ENCODE measurements around the gene RAB33B.
"Not testable (repeated sequence)": the region's sequence is repeated elsewhere in the genome, so short reads cannot be mapped to it uniquely, and the experiment has no call there.

The RAB33B gene

GRCh38 chr4:139454111-139455045, at the start of gene RAB33B:
TSS of gene RAB33B (plus strand) at chr4:139454121. CDS start at chr4:139454196, 75 bp downstream.
- Mint-ChIP-seq H3K27me3 (no peaks in the 10 kb centered on the region), H3K4me1 (peaks cover 66% of the 10 kb centered on the region), H3K27ac (ENCODE audit: low read depth) (peak within 1 kb of the TSS; percentile 96), H3K4me3 (peak within 1 kb of the TSS; percentile 92), H3K36me3 (ENCODE audit: insufficient read depth) (peaks cover 18% of the 10 kb centered on the region), H3K9me3 (no peaks in the 10 kb centered on the region)
- no peak for ATAC-seq (replicated peaks; ENCODE audit: extremely low read depth, poor library complexity, severe bottlenecking)
- DNase-seq (ENCODE audit: low spot score in 2 of 2): no peak

GRCh38 chr4:139410312-139410711, 43.6 kb upstream of the RAB33B start:
- H3K4me3 Mint-ChIP-seq: no peak overlapping the region
- ATAC-seq (replicated peaks; ENCODE audit: extremely low read depth, poor library complexity, severe bottlenecking) (no peak), DNase-seq (ENCODE audit: low spot score in 2 of 2) (no peak)
- no peak overlapping the region for H3K27ac Mint-ChIP-seq (ENCODE audit: low read depth)
- H3K27me3 Mint-ChIP-seq: no peaks in the 10 kb centered on the region
- H3K4me1 Mint-ChIP-seq: no peaks in the 10 kb centered on the region
- H3K36me3 Mint-ChIP-seq (ENCODE audit: insufficient read depth): peaks cover 1% of the 10 kb centered on the region
- H3K9me3 Mint-ChIP-seq: no peaks in the 10 kb centered on the region

- DNase-seq (ENCODE audit: low spot score in 2 of 2); ATAC-seq (replicated peaks; ENCODE audit: extremely low read depth, poor library complexity, severe bottlenecking); H3K4me3 Mint-ChIP-seq; H3K4me1 Mint-ChIP-seq; H3K27me3 Mint-ChIP-seq; H3K36me3 Mint-ChIP-seq (ENCODE audit: insufficient read depth); H3K9me3 Mint-ChIP-seq; H3K27ac Mint-ChIP-seq (ENCODE audit: low read depth): not testable (repeated sequence)
These were observed 39.2 kb upstream of the RAB33B start for GRCh38 chr4:139414671-139415210.

GRCh38 chr4:139416073-139416673, 37.7 kb upstream of the RAB33B start:
- Mint-ChIP-seq H3K4me1 (no peaks in the 10 kb centered on the region), H3K36me3 (ENCODE audit: insufficient read depth) (peaks cover 4% of the 10 kb centered on the region), H3K27me3 (no peaks in the 10 kb centered on the region), H3K9me3 (no peaks in the 10 kb centered on the region), H3K27ac (ENCODE audit: low read depth) (no peak overlapping the region), H3K4me3 (no peak overlapping the region)
- ATAC-seq (replicated peaks; ENCODE audit: extremely low read depth, poor library complexity, severe bottlenecking) (no peak), DNase-seq (ENCODE audit: low spot score in 2 of 2) (no peak)

GRCh38 chr4:139419388-139419914, 34.5 kb upstream of the RAB33B start:
- Mint-ChIP-seq H3K4me1 (no peaks in the 10 kb centered on the region), H3K36me3 (ENCODE audit: insufficient read depth) (peaks cover 3% of the 10 kb centered on the region), H3K9me3 (no peaks in the 10 kb centered on the region), H3K4me3 (no peak overlapping the region), H3K27me3 (no peaks in the 10 kb centered on the region), H3K27ac (ENCODE audit: low read depth) (no peak overlapping the region)
- DNase-seq (ENCODE audit: low spot score in 2 of 2) (no peak), ATAC-seq (replicated peaks; ENCODE audit: extremely low read depth, poor library complexity, severe bottlenecking) (no peak)

- no peak overlapping the region for H3K27ac Mint-ChIP-seq (ENCODE audit: low read depth)
- H3K4me3 Mint-ChIP-seq: no peak overlapping the region
These were observed 33.3 kb upstream of the RAB33B start for GRCh38 chr4:139420652-139421051.

GRCh38 chr4:139436122-139436521, 17.8 kb upstream of the RAB33B start:
- Mint-ChIP-seq H3K4me1 (no peaks in the 10 kb centered on the region), H3K9me3 (peaks cover 9% of the 10 kb centered on the region), H3K4me3 (no peak overlapping the region), H3K27ac (ENCODE audit: low read depth) (no peak overlapping the region), H3K36me3 (ENCODE audit: insufficient read depth) (peaks cover 6% of the 10 kb centered on the region), H3K27me3 (no peaks in the 10 kb centered on the region)
- no peak for ATAC-seq (replicated peaks; ENCODE audit: extremely low read depth, poor library complexity, severe bottlenecking)
- DNase-seq (ENCODE audit: low spot score in 2 of 2): no peak

More at GRCh38 chr4:139420652-139421051, 33.3 kb upstream of the RAB33B start:
- Mint-ChIP-seq H3K4me1 (no peaks in the 10 kb centered on the region), H3K36me3 (ENCODE audit: insufficient read depth) (peaks cover 3% of the 10 kb centered on the region), H3K9me3 (no peaks in the 10 kb centered on the region), H3K27me3 (no peaks in the 10 kb centered on the region)
- ATAC-seq (replicated peaks; ENCODE audit: extremely low read depth, poor library complexity, severe bottlenecking) (no peak), DNase-seq (ENCODE audit: low spot score in 2 of 2) (no peak)

- Mint-ChIP-seq H3K27me3 (no peaks in the 10 kb centered on the region), H3K27ac (ENCODE audit: low read depth) (no peak overlapping the region), H3K4me1 (no peaks in the 10 kb centered on the region), H3K9me3 (peaks cover 9% of the 10 kb centered on the region), H3K4me3 (no peak overlapping the region), H3K36me3 (ENCODE audit: insufficient read depth) (peaks cover 6% of the 10 kb centered on the region)
- DNase-seq (ENCODE audit: low spot score in 2 of 2) (no peak), ATAC-seq (replicated peaks; ENCODE audit: extremely low read depth, poor library complexity, severe bottlenecking) (no peak)
These were observed 15.8 kb upstream of the RAB33B start for GRCh38 chr4:139438141-139438540.

GRCh38 chr4:139441029-139441428, 12.9 kb upstream of the RAB33B start:
- DNase-seq (ENCODE audit: low spot score in 2 of 2): no peak
- Mint-ChIP-seq H3K4me3 (no peak overlapping the region), H3K36me3 (ENCODE audit: insufficient read depth) (peaks cover 8% of the 10 kb centered on the region), H3K27ac (ENCODE audit: low read depth) (no peak overlapping the region), H3K27me3 (no peaks in the 10 kb centered on the region), H3K9me3 (peaks cover 9% of the 10 kb centered on the region), H3K4me1 (no peaks in the 10 kb centered on the region)
- no peak for ATAC-seq (replicated peaks; ENCODE audit: extremely low read depth, poor library complexity, severe bottlenecking)

GRCh38 chr4:139443661-139444060, 10.3 kb upstream of the RAB33B start:
- no peak for ATAC-seq (replicated peaks; ENCODE audit: extremely low read depth, poor library complexity, severe bottlenecking)
- no peak for DNase-seq (ENCODE audit: low spot score in 2 of 2)
- H3K4me3 Mint-ChIP-seq: no peak overlapping the region
- peaks cover 9% of the 10 kb centered on the region for H3K9me3 Mint-ChIP-seq
- peaks cover 7% of the 10 kb centered on the region for H3K36me3 Mint-ChIP-seq (ENCODE audit: insufficient read depth)
- H3K27me3 Mint-ChIP-seq: no peaks in the 10 kb centered on the region
- H3K4me1 Mint-ChIP-seq: no peaks in the 10 kb centered on the region
- H3K27ac Mint-ChIP-seq (ENCODE audit: low read depth): no peak overlapping the region

GRCh38 chr4:139444881-139445280, 9.0 kb upstream of the RAB33B start:
- H3K36me3 Mint-ChIP-seq (ENCODE audit: insufficient read depth); H3K9me3 Mint-ChIP-seq; H3K4me3 Mint-ChIP-seq; H3K27me3 Mint-ChIP-seq; ATAC-seq (replicated peaks; ENCODE audit: extremely low read depth, poor library complexity, severe bottlenecking); H3K27ac Mint-ChIP-seq (ENCODE audit: low read depth); H3K4me1 Mint-ChIP-seq; DNase-seq (ENCODE audit: low spot score in 2 of 2): not testable (repeated sequence)

- H3K36me3 Mint-ChIP-seq (ENCODE audit: insufficient read depth); H3K27ac Mint-ChIP-seq (ENCODE audit: low read depth); H3K4me1 Mint-ChIP-seq; ATAC-seq (replicated peaks; ENCODE audit: extremely low read depth, poor library complexity, severe bottlenecking); H3K27me3 Mint-ChIP-seq; H3K4me3 Mint-ChIP-seq; H3K9me3 Mint-ChIP-seq; DNase-seq (ENCODE audit: low spot score in 2 of 2): not testable (repeated sequence)
These were observed 6.8 kb upstream of the RAB33B start for GRCh38 chr4:139447078-139447477.
